GM12878 (cell line): ENCODE results near the gene GCH1.

ENCODE experiments used
- CREB1 ChIP-seq: IDR thresholded peaks from 2 replicates; pipeline ENCODE4 v1.6.1; 2012; ENCODE audit warnings: low read depth, mild to moderate bottlenecking, inconsistent platforms
- FOS ChIP-seq: IDR thresholded peaks from 3 replicates; pipeline ENCODE4 v1.6.1; 2011; ENCODE audit warnings: borderline replicate concordance; ENCODE audit not compliant: insufficient read length; ENCODE audit errors: extremely low read depth
- HDAC6 ChIP-seq: fragments of 200-600 bp; sonication (generic); IDR thresholded peaks from one replicate; pipeline ENCODE4 v1.8.0; 2017; ENCODE audit warnings: antibody characterized with exemption; ENCODE audit not compliant: unreplicated experiment
- IRF3 ChIP-seq: fragments of 450-650 bp; IDR thresholded peaks from 2 replicates; pipeline ENCODE4 v1.6.1; 2014; ENCODE audit warnings: mild to moderate bottlenecking
- NFYB ChIP-seq: IDR thresholded peaks from 2 replicates; pipeline ENCODE4 v1.6.1; 2011; ENCODE audit warnings: low read depth, mild to moderate bottlenecking, low read length, improper control_type of control experiment, moderate library complexity; ENCODE audit not compliant: insufficient read depth
- SRF ChIP-seq, 2 experiments: IDR thresholded peaks; 2 replicates each; pipeline ENCODE4 v1.6.1; 2011; ENCODE audit warnings: low read depth in 2 of 2, low read length in 2 of 2, mild to moderate bottlenecking in 1 of 2, moderate library complexity in 1 of 2
- TF ChIP-seq, protein P1 (sequence below): IDR thresholded peaks from 2 replicates; pipeline ENCODE4 v1.6.1; 2011; ENCODE audit warnings: borderline replicate concordance, low read depth, mild to moderate bottlenecking, moderate library complexity, low read length; ENCODE audit not compliant: insufficient read depth, poor library complexity, severe bottlenecking

GRCh38 chr14:54807428-54807827 lies 95.2 kb downstream of the GCH1 start:
- TF ChIP-seq HDAC6 (no peak), IRF3 (no peak), SRF (IDR thresholded peaks at IDR 0.05; ENCODE audit: low read depth in 2 of 2, low read length in 2 of 2) (no peak), NFYB (no peak), CREB1 (peak; percentile 18; the same call in 1 of the 2 replicates), FOS (no peak)
- TF ChIP-seq, protein P1, sequence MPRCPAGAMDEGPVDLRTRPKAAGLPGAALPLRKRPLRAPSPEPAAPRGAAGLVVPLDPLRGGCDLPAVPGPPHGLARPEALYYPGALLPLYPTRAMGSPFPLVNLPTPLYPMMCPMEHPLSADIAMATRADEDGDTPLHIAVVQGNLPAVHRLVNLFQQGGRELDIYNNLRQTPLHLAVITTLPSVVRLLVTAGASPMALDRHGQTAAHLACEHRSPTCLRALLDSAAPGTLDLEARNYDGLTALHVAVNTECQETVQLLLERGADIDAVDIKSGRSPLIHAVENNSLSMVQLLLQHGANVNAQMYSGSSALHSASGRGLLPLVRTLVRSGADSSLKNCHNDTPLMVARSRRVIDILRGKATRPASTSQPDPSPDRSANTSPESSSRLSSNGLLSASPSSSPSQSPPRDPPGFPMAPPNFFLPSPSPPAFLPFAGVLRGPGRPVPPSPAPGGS, result no peak
